Nephron progenitor cell (in vitro differentiated cells): ENCODE measurements around the gene NCBP3.

Experiments used
- DNase-seq: peaks from one replicate; pipeline ENCODE4 v3.0.0; 2021
- H3K27ac Mint-ChIP-seq: 2 replicates; pipeline ENCODE4 v1.8.0; 2021; ENCODE audit warnings: mild to moderate bottlenecking, moderate library complexity, mixed read lengths
- H3K27me3 Mint-ChIP-seq: 2 replicates; pipeline ENCODE4 v1.8.0; 2021; ENCODE audit warnings: mild to moderate bottlenecking, low read depth, mixed read lengths; ENCODE audit not compliant: poor library complexity
- H3K36me3 Mint-ChIP-seq: 2 replicates; pipeline ENCODE4 v1.8.0; 2021; ENCODE audit warnings: low read depth, mixed read lengths
- H3K4me1 Mint-ChIP-seq: 2 replicates; pipeline ENCODE4 v1.8.0; 2021; ENCODE audit warnings: mixed read lengths
- H3K4me3 Mint-ChIP-seq: 2 replicates; pipeline ENCODE4 v1.8.0; 2021; ENCODE audit warnings: mild to moderate bottlenecking, moderate library complexity, mixed read lengths
- H3K9me3 Mint-ChIP-seq: 2 replicates; pipeline ENCODE4 v1.8.0; 2021; ENCODE audit warnings: mild to moderate bottlenecking, moderate library complexity, mixed read lengths
- CTCF ChIP-seq: fragments of 200-600 bp; sonication (generic); IDR thresholded peaks from 2 replicates; pipeline ENCODE4 v1.5.0; 2021; ENCODE audit warnings: antibody characterized with exemption

Gene NCBP3

GRCh38 chr17:3867106-3867505 is 21.1 kb upstream of the NCBP3 start:
- peaks cover 31% of the 10 kb centered on the region for H3K4me1 Mint-ChIP-seq
- no peaks in the 10 kb centered on the region for H3K9me3 Mint-ChIP-seq
- H3K27ac Mint-ChIP-seq, result peak overlapping the region; percentile 54
- TF ChIP-seq CTCF, result no peak
- no peak for DNase-seq
- H3K36me3 Mint-ChIP-seq, result peaks cover 9% of the 10 kb centered on the region
- H3K27me3 Mint-ChIP-seq, result peaks cover 12% of the 10 kb centered on the region
- H3K4me3 Mint-ChIP-seq, result no peak overlapping the region

GRCh38 chr17:3866276-3866675 is 20.2 kb upstream of the NCBP3 start:
- Mint-ChIP-seq H3K27ac (no peak overlapping the region), H3K4me3 (no peak overlapping the region), H3K4me1 (peaks cover 35% of the 10 kb centered on the region), H3K9me3 (no peaks in the 10 kb centered on the region), H3K36me3 (peaks cover 9% of the 10 kb centered on the region), H3K27me3 (peaks cover 8% of the 10 kb centered on the region)
- no peak for DNase-seq
- TF ChIP-seq CTCF, result no peak

GRCh38 chr17:3865176-3865575 is 19.1 kb upstream of the NCBP3 start:
- Mint-ChIP-seq H3K4me1 (peaks cover 31% of the 10 kb centered on the region), H3K4me3 (no peak overlapping the region), H3K36me3 (peaks cover 3% of the 10 kb centered on the region), H3K9me3 (no peaks in the 10 kb centered on the region), H3K27ac (no peak overlapping the region), H3K27me3 (peaks cover 8% of the 10 kb centered on the region)
- no peak for DNase-seq
- TF ChIP-seq CTCF, result no peak

GRCh38 chr17:3864534-3864933 is 18.5 kb upstream of the NCBP3 start:
- no peak for TF ChIP-seq CTCF
- Mint-ChIP-seq H3K27ac (no peak overlapping the region), H3K27me3 (peaks cover 8% of the 10 kb centered on the region), H3K4me1 (peaks cover 31% of the 10 kb centered on the region), H3K36me3 (no peaks in the 10 kb centered on the region), H3K4me3 (no peak overlapping the region), H3K9me3 (no peaks in the 10 kb centered on the region)
- DNase-seq, result no peak

- H3K27me3 Mint-ChIP-seq, result peaks cover 8% of the 10 kb centered on the region
- H3K4me3 Mint-ChIP-seq, result no peak overlapping the region
- H3K27ac Mint-ChIP-seq, result no peak overlapping the region
- DNase-seq, result no peak
- peaks cover 17% of the 10 kb centered on the region for H3K4me1 Mint-ChIP-seq
- H3K9me3 Mint-ChIP-seq, result no peaks in the 10 kb centered on the region
- H3K36me3 Mint-ChIP-seq, result no peaks in the 10 kb centered on the region
- TF ChIP-seq CTCF, result no peak
These were observed 16.0 kb upstream of the NCBP3 start for GRCh38 chr17:3861761-3862681.
